AG09309 (cell line): ENCODE results near the gene MRPS7.

Experiments used
- DNase-seq: peaks from one replicate; pipeline ENCODE4 v3.0.0-alpha.2; 2010; ENCODE audit warnings: low read depth
- H3K4me3 ChIP-seq: 2 replicates; pipeline ENCODE4 v1.5.1; 2011; ENCODE audit warnings: mild to moderate bottlenecking, low read depth, low read length, moderate library complexity; ENCODE audit not compliant: control insufficient read depth
- CTCF ChIP-seq: IDR thresholded peaks from 2 replicates; pipeline ENCODE4 v1.5.1; 2011; ENCODE audit warnings: mild to moderate bottlenecking, low read depth, low read length, inconsistent platforms; ENCODE audit not compliant: insufficient read depth, control insufficient read depth; ENCODE audit errors: missing control alignments

MRPS7 gene

GRCh38 chr17:75267411-75268232 lies 5.9 kb downstream of the MRPS7 start:
- TF ChIP-seq CTCF: no peak
- DNase-seq: no peak
- no peak overlapping the region for H3K4me3 ChIP-seq

- peak overlapping the region; percentile 63 for H3K4me3 ChIP-seq
- no peak for DNase-seq
- TF ChIP-seq CTCF: no peak
Measured at GRCh38 chr17:75269844-75270217, 8.2 kb downstream of the MRPS7 start.

GRCh38 chr17:75270218-75270965 lies 8.7 kb downstream of the MRPS7 start:
- peak; percentile 65 for TF ChIP-seq CTCF
- no peak for DNase-seq
- peak overlapping the region; percentile 63 for H3K4me3 ChIP-seq

- no peak for DNase-seq
- TF ChIP-seq CTCF: no peak
- peak within 1 kb of the TSS; percentile 89 for H3K4me3 ChIP-seq
Measured at GRCh38 chr17:75270966-75271232, 9.2 kb downstream of the MRPS7 start, which contains the start of gene MIF4GD. Gene MIF4GD, minus strand, starts transcription at chr17:75271231. Its CDS starts 1,036 bp downstream, at chr17:75270195.

GRCh38 chr17:75271233-75271954 lies 9.7 kb downstream of the MRPS7 start:
- no peak for DNase-seq
- TF ChIP-seq CTCF: peak; percentile 35
- peak overlapping the region; percentile 89 for H3K4me3 ChIP-seq

- DNase-seq: no peak
- H3K4me3 ChIP-seq: peak overlapping the region; percentile 89
- no peak for TF ChIP-seq CTCF
Measured at GRCh38 chr17:75271955-75272847, 10.5 kb downstream of the MRPS7 start.
